Measurements from ENCODE around the gene CSTF1. TPM values are rescaled to one million over a fixed set of nuclear protein-coding genes. Genes with fewer than 3 reads are reported as not detected.
A peak's percentile ranks its signal among the peaks of the same experiment; 100 is the strongest.

CSTF1 gene
- total and polyA plus RNA-seq, 2 of the 8 experiments (the other 6 are each of a cell fraction or from before 2014, with no cell fraction given) = 59.4 to 83.5 TPM

- Histone ChIP-seq H2BK15ac (ENCODE audit: low read length) (no peak overlapping the region), H4K91ac (replicated peaks; ENCODE audit: insufficient read length, low read length) (no peak overlapping the region), H2BK5ac (ENCODE audit: low read depth, low read length) (no peak overlapping the region), H3K9me3 (ENCODE audit: insufficient read depth in 2 of 2, low read depth in 1 of 2, low read length in 1 of 2) (no peaks in the 10 kb centered on the region), H3K36me3 (ENCODE audit: control insufficient read depth in 2 of 4, insufficient read depth in 4 of 4, low read length in 3 of 4) (no peaks in the 10 kb centered on the region), H4K5ac (ENCODE audit: insufficient read length, low read depth, low read length) (no peak overlapping the region), H2BK20ac (ENCODE audit: low read length) (no peak overlapping the region), H2AFZ (ENCODE audit: low read length) (no peak overlapping the region), H3K4me1 (replicated peaks in 1 of 4; ENCODE audit: control insufficient read depth in 3 of 4, insufficient read depth in 4 of 4, low read length in 3 of 4) (peaks cover 4 to 11% (median 6%) of the 10 kb centered on the region in 4 experiments), H3K23ac (ENCODE audit: insufficient read length) (no peak overlapping the region), H4K20me1 (replicated peaks in 1 of 2; ENCODE audit: control insufficient read depth in 1 of 2, insufficient read depth in 2 of 2, low read length in 2 of 2) (peaks cover 0 to 10% of the 10 kb centered on the region in 2 experiments), H3K79me1 (ENCODE audit: low read depth, low read length) (no peaks in the 10 kb centered on the region), H3K4me3 (ENCODE audit: extremely low read depth in 1 of 4, insufficient read depth in 2 of 4, low read depth in 3 of 4, low read length in 4 of 4) (no peak overlapping the region; a peak in 1 of 8 replicates), H2AK5ac (ENCODE audit: low read depth, low read length) (no peak overlapping the region), H3K23me2 (ENCODE audit: low read depth, low read length) (peaks cover 9% of the 10 kb centered on the region; the same call in 1 of the 2 replicates), H3K27ac (ENCODE audit: low read depth, low read length) (no peak overlapping the region), H3K79me2 (ENCODE audit: control insufficient read depth in 1 of 2, insufficient read depth in 2 of 2, low read length in 2 of 2) (no peaks in the 10 kb centered on the region), H3K18ac (ENCODE audit: extremely low read depth, low read length) (no peak overlapping the region), H3K4ac (replicated peaks; ENCODE audit: insufficient read length, low read depth, low read length) (no peak overlapping the region), H4K8ac (ENCODE audit: extremely low read depth, insufficient read depth, low read length) (no peak overlapping the region), H3K4me2 (ENCODE audit: insufficient read depth in 1 of 2, low read depth in 2 of 2, low read length in 2 of 2) (peak overlapping the region in 1 of 2 experiments; percentile 66; a peak in 1 of 4 replicates), H3K9ac (replicated peaks in 1 of 4; ENCODE audit: extremely low read depth in 1 of 4, low read depth in 3 of 4, low read length in 3 of 4) (no peak overlapping the region), H3K27me3 (replicated peaks in 1 of 4; ENCODE audit: control insufficient read depth in 3 of 4, extremely low read depth in 1 of 4, insufficient read depth in 3 of 4, low read length in 3 of 4) (peaks cover 0 to 11% (median 8%) of the 10 kb centered on the region in 4 experiments; a peak in 4 of 7 replicates), H2BK120ac (replicated peaks; ENCODE audit: low read depth, low read length) (no peak overlapping the region), H3K56ac (replicated peaks; ENCODE audit: insufficient read length, low read depth, low read length) (no peak overlapping the region), H3K14ac (ENCODE audit: insufficient read length) (no peak overlapping the region), H2BK12ac (ENCODE audit: low read depth, low read length) (no peak overlapping the region)
- DNase-seq (ENCODE audit: low read depth in 1 of 2, low spot score in 2 of 2) = no peak
- CTCF ChIA-PET (ENCODE audit: partially characterized antibody) = interaction anchor here (0.7 to 0.9 kb wide), 2 partner anchors 17 to 34 kb away, joined by 3 to 4 read pairs; no protein-coding TSS in a partner anchor
- WGBS, 2 experiments (ENCODE audit: extremely low coverage in 1 of 2, insufficient coverage in 1 of 2, insufficient read length in 1 of 2, insufficient replicate concordance in 2 of 2, low coverage in 1 of 2, low lambda C conversion rate in 2 of 2, missing lambda C conversion rate in 1 of 2) = 74% methylated on average over 8 of the region's 8 CpGs; no CpG with 5 or more reads in 1 of the 2 experiments
- POLR2A ChIA-PET (ENCODE audit: partially characterized antibody) = interaction anchor here (0.9 kb wide), 1 partner anchor 31 kb away, joined by 3 read pairs; the partner anchor contains the start of gene AURKA
- FAIRE-seq = no peak
- TF ChIP-seq GABPA (IDR thresholded peaks at IDR 0.05; ENCODE audit: borderline replicate concordance, insufficient read depth, low read length) = no peak
- TF ChIP-seq POLR2AphosphoS5 (IDR thresholded peaks at IDR 0.05; ENCODE audit: low read depth, low read length) = no peak
- no peak for TF ChIP-seq TCF12 (IDR thresholded peaks at IDR 0.05; ENCODE audit: low read depth, low read length)
- TF ChIP-seq TAF1 (IDR thresholded peaks at IDR 0.05; ENCODE audit: low read depth, low read length) = no peak
- TF ChIP-seq ATF2 (IDR thresholded peaks at IDR 0.05; ENCODE audit: low read length) = no peak
- no peak for TF ChIP-seq KDM5A (IDR thresholded peaks at IDR 0.05; ENCODE audit: low read length)
- no peak for TF ChIP-seq KDM4A (IDR thresholded peaks at IDR 0.05; ENCODE audit: low read depth, low read length, severe bottlenecking)
- no peak for TF ChIP-seq EGR1 (IDR thresholded peaks at IDR 0.05; ENCODE audit: borderline replicate concordance, low read depth, low read length)
- TF ChIP-seq TAF7 (optimal IDR thresholded peaks at IDR 0.05; ENCODE audit: borderline replicate concordance, low read depth, low read length) = no peak
- no peak for TF ChIP-seq POLR2A (IDR thresholded peaks at IDR 0.05; ENCODE audit: control extremely low read depth in 1 of 2, low read depth in 2 of 2, low read length in 2 of 2)
- TF ChIP-seq ATF3 (IDR thresholded peaks at IDR 0.05; ENCODE audit: insufficient read depth, low read depth, low read length) = no peak
- no peak for TF ChIP-seq NANOG (IDR thresholded peaks at IDR 0.05; ENCODE audit: insufficient read depth, low read depth, low read length, poor library complexity, severe bottlenecking)
- no peak for TF ChIP-seq CBX5 (IDR thresholded peaks at IDR 0.05; ENCODE audit: low read depth, low read length)
Observed at GRCh38 chr20:56360908-56361205, 31.6 kb upstream of the CSTF1 start.
